Fibroblast of villous mesenchyme (primary cell): ENCODE data around the gene IGF2BP3. TPM values are rescaled to one million over a fixed set of nuclear protein-coding genes. Genes with fewer than 3 reads are reported as not detected.

Experiments used
- DNase-seq: peaks from one replicate; pipeline ENCODE4 v3.0.0-alpha.2; 2010; ENCODE audit warnings: low read depth
- H3K4me3 ChIP-seq: 2 replicates; pipeline ENCODE4 v1.5.1; 2011; ENCODE audit warnings: low read depth, mild to moderate bottlenecking, low read length
- CTCF ChIP-seq: IDR thresholded peaks from 2 replicates; pipeline ENCODE4 v1.5.1; 2012; ENCODE audit warnings: low read depth, mild to moderate bottlenecking, low read length; ENCODE audit not compliant: insufficient read depth
- total RNA-seq: library from RNA; depleted of rRNA; stranded (reverse); fragments of >200 nt; gene quantifications from 2 replicates; pipeline ENCODE4 v1.2.3, GENCODE V29; 2012

IGF2BP3 gene
- total RNA-seq, 1 donor = 9.1 TPM

DNA sequence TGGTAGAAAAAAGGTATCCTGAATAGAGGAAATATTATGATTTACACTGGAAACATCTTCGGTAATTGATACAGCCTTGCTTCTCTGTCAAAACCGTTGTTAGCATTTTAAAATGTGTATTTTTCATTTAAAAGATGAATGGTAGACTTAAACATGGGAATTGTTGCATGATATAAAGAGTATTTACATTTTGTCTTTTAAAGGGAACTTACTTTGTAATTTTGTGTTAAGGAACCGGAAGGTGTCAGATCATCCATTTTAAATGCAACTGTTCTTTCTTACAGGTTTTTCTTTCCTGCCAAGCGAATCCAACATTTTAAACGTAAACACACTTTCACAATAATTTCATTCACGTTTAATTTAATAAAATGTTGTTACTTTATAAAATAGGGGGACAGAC is 1.8 kb upstream of the IGF2BP3 start:
- no peak for DNase-seq
- peak overlapping the region; percentile 81 for H3K4me3 ChIP-seq
- no peak for TF ChIP-seq CTCF

GRCh38 chr7:23471106-23471859 is 992 bp upstream of the IGF2BP3 start:
- peak; percentile 76 for DNase-seq
- TF ChIP-seq CTCF = no peak
- peak overlapping the region; percentile 81 for H3K4me3 ChIP-seq

- H3K4me3 ChIP-seq = peak overlapping the region; percentile 81
- DNase-seq = no peak
- TF ChIP-seq CTCF = no peak
Observed at GRCh38 chr7:23469961-23470250, 385 bp downstream of the IGF2BP3 start.

DNA sequence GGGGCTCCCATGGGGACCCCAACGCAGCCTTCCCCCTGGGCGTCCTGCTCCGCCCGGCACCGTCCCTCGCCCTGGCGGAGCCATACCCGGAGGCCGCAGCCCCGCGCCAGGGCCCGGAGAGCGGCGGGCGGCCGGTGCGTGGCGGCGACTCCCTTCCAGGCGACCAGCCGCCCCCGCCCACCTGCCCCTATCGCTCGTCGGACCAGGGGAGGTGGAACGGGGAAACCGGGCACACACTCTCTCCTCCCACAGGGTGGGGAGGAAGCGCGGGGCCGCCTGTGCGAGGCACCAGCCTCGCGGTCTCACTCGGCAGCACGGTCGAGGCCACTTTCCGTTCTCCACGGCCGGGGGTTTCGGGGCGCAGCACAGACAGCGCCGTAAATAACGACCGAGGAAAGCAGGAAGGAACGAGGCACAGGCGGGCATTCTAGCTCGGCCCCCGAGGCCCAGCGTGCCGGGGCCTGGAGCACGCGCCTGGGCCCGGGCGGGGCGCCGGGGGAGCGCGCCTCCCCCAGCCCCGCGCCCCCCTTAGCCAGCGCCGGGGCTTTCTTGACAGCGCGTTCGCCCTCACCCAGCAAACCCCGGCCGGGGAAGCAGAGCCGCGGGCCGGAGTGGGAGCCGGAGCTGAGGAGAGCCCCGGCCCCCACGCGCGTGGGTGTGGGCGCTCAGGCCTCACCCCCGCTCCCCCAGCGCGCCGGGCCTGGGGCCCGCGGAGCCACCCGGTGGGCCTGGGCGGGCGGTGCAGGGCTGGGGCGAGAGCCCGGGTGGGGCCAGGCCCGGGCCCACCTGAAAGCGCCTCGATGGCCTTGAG is 936 bp downstream of the IGF2BP3 start:
- DNase-seq = no peak
- TF ChIP-seq CTCF = no peak

GRCh38 chr7:23468526-23469149 is 1.7 kb downstream of the IGF2BP3 start:
- DNase-seq = no peak
- peak overlapping the region; percentile 81 for H3K4me3 ChIP-seq
- no peak for TF ChIP-seq CTCF

More for the DNA sequence above, 936 bp downstream of the IGF2BP3 start:
- peak overlapping the region; percentile 81 for H3K4me3 ChIP-seq

DNA sequence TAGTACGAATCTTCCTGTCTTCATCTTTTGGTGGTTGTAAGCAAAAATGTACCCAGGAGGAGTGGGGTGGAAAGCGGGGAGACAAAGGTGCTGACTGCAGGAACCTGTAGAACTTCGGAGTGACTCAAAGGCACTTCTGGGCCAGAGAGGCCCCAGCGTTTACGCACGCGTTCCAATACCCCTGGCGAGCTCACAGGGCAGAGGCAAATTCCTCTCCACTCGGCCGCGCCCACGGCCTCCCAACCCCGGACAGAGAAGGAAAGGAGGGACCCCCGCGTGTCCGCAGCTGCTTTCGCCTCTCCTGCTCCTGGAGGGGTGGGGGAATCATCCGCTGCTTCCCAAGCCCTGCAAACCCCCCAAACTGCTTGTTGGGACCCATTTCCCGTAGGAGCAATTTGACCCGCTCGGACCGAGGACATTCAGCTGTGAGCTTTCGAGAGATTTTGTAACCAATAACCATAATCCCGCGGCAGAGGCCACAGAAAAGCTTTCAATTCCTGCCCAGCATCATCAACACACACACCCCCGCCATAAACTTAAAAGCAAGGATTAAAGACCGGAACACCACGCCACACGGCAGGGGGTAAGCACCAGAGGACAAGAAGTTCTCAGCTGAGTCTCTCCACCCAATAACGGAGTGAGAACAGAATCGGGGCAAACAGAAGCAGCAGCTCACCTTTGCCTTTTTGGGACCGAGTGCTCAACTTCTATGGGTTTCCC is 2.3 kb downstream of the IGF2BP3 start:
- DNase-seq = peak; percentile 81
- TF ChIP-seq CTCF = no peak
- peak overlapping the region; percentile 81 for H3K4me3 ChIP-seq
